Lower lobe of right lung (tissue), 2 donors: ENCODE results near the gene PCP4L1. TPM values are rescaled to one million over a fixed set of nuclear protein-coding genes. Genes with fewer than 3 reads are reported as not detected.

Source experiments
- ATAC-seq, 2 donors: fragments of 200-7000 bp; cut with Tn5 transposase; one replicate each; pipeline ENCODE4 v1.9.1; 2020 to 2022; ENCODE audit warnings: mild to moderate bottlenecking in 2 of 2, moderate library complexity in 2 of 2
- DNase-seq: peaks from one replicate; pipeline ENCODE4 v3.0.0-alpha.2; 2020
- H3K27ac ChIP-seq: fragments of 200-600 bp; one replicate; pipeline ENCODE4 v1.8.0; 2022
- H3K27me3 ChIP-seq: fragments of 200-600 bp; one replicate; pipeline ENCODE4 v1.8.0; 2022; ENCODE audit warnings: low read depth
- H3K36me3 ChIP-seq: fragments of 200-600 bp; one replicate; pipeline ENCODE4 v1.8.0; 2022; ENCODE audit warnings: mild to moderate bottlenecking
- H3K4me1 ChIP-seq: fragments of 200-600 bp; one replicate; pipeline ENCODE4 v1.8.0; 2022
- H3K4me3 ChIP-seq: fragments of 200-600 bp; one replicate; pipeline ENCODE4 v1.8.0; 2022; ENCODE audit warnings: mild to moderate bottlenecking
- H3K9me3 ChIP-seq: fragments of 200-600 bp; one replicate; pipeline ENCODE4 v1.8.0; 2022
- CTCF ChIP-seq: fragments of 200-600 bp; IDR thresholded peaks from one replicate; pipeline ENCODE4 v1.8.0; 2022; ENCODE audit warnings: antibody characterized with exemption, mild to moderate bottlenecking
- intact Hi-C: fragments of 100-400 bp; cut with DNase I; formaldehyde crosslinking; loops from one replicate; pipeline ENCODE4 v1.11.0; 2022
- microRNA-seq: library from miRNA; unstranded; fragments of <30 nt; microRNA quantifications from one replicate; pipeline ENCODE4 v1.2.0, GENCODE V29; 2020; ENCODE audit warnings: borderline number of aligned reads
- total RNA-seq: library from RNA; stranded (reverse); fragmentation: NEBNext Ultra II Directional; extraction: Animal tissue kit (Norgen Biotek cat#: 25700); gene quantifications from one replicate; pipeline ENCODE4 v1.2.1, GENCODE V29; 2021
- donor health status: DM: no; HTN: yes; CAD: no; lungs with severe emphysema.

Gene PCP4L1
- total RNA-seq, 1 donor from 2014 or later, result 8.9 TPM

GRCh38 chr1:161324020-161324419 is 65.5 kb downstream of the PCP4L1 start:
- H3K27me3 ChIP-seq, result no peaks in the 10 kb centered on the region
- H3K36me3 ChIP-seq, result peaks cover 62% of the 10 kb centered on the region
- intact Hi-C loops, result no loop called here
- no peak for TF ChIP-seq CTCF
- H3K4me3 ChIP-seq, result no peak overlapping the region
- H3K9me3 ChIP-seq, result no peaks in the 10 kb centered on the region
- ATAC-seq, result no peak
- H3K27ac ChIP-seq, result no peak overlapping the region
- H3K4me1 ChIP-seq, result no peaks in the 10 kb centered on the region
- no peak for DNase-seq

GRCh38 chr1:161330346-161330745 is 71.8 kb downstream of the PCP4L1 start:
- no peaks in the 10 kb centered on the region for H3K27me3 ChIP-seq
- peaks cover 99% of the 10 kb centered on the region for H3K36me3 ChIP-seq
- TF ChIP-seq CTCF, result no peak
- intact Hi-C loops, result no loop called here
- no peak for DNase-seq
- no peak for ATAC-seq
- no peak overlapping the region for H3K27ac ChIP-seq
- no peak overlapping the region for H3K4me3 ChIP-seq
- no peaks in the 10 kb centered on the region for H3K9me3 ChIP-seq
- H3K4me1 ChIP-seq, result no peaks in the 10 kb centered on the region

- no peaks in the 10 kb centered on the region for H3K9me3 ChIP-seq
- no peak for DNase-seq
- H3K4me3 ChIP-seq, result no peak overlapping the region
- H3K4me1 ChIP-seq, result no peaks in the 10 kb centered on the region
- H3K36me3 ChIP-seq, result peaks cover 99% of the 10 kb centered on the region
- TF ChIP-seq CTCF, result no peak
- no peaks in the 10 kb centered on the region for H3K27me3 ChIP-seq
- ATAC-seq, result no peak
- H3K27ac ChIP-seq, result no peak overlapping the region
- intact Hi-C loops, result no loop called here
These were observed 74.6 kb downstream of the PCP4L1 start for GRCh38 chr1:161333166-161333565.

Small RNA genes lying within 50 kb of the gene (microRNA-seq; reads per million reads assigned to microRNA genes)
- gene MIR5187, result not detected

Other genes starting within 250 kb of the PCP4L1 start
- gene F11R, start 237.6 kb upstream of the PCP4L1 start, total RNA-seq, result 162 TPM
- gene TSTD1, start 219.8 kb upstream of the PCP4L1 start, total RNA-seq, result 63.2 TPM
- gene USF1, start 212.8 kb upstream of the PCP4L1 start, total RNA-seq, result 81.8 TPM
- 63.7 TPM for gene ARHGAP30, start 188.9 kb upstream of the PCP4L1 start, total RNA-seq
- 6.2 TPM for gene NECTIN4, start 169.2 kb upstream of the PCP4L1 start, total RNA-seq
- gene KLHDC9, start 160.4 kb upstream of the PCP4L1 start, total RNA-seq, result 7.2 TPM
- 46.2 TPM for gene PFDN2, start 140.7 kb upstream of the PCP4L1 start, total RNA-seq
- gene NIT1, start 140.6 kb upstream of the PCP4L1 start, total RNA-seq, result 43.6 TPM
- 38.3 TPM for gene DEDD, start 126.1 kb upstream of the PCP4L1 start, total RNA-seq
- gene UFC1, start 104.8 kb upstream of the PCP4L1 start, total RNA-seq, result 92.2 TPM
- gene USP21, start 99.2 kb upstream of the PCP4L1 start, total RNA-seq, result 32.2 TPM
- 24.1 TPM for gene PPOX, start 92.3 kb upstream of the PCP4L1 start, total RNA-seq
- gene B4GALT3, start 81.2 kb upstream of the PCP4L1 start, total RNA-seq, result 29.6 TPM
- gene ADAMTS4, start 59.7 kb upstream of the PCP4L1 start, total RNA-seq, result 1.4 TPM
- gene NDUFS2, start 56.4 kb upstream of the PCP4L1 start, total RNA-seq, result 66.3 TPM
- gene FCER1G, start 43.5 kb upstream of the PCP4L1 start, total RNA-seq, result 283 TPM
- not detected for gene APOA2, start 35.1 kb upstream of the PCP4L1 start, total RNA-seq
- gene TOMM40L, start 32.7 kb upstream of the PCP4L1 start, total RNA-seq, result 11.6 TPM
- gene NR1I3, start 20.5 kb upstream of the PCP4L1 start, total RNA-seq, result not detected
- 4.0 TPM for gene MPZ, start 51.2 kb downstream of the PCP4L1 start, total RNA-seq
- 167 TPM for gene SDHC, start 55.6 kb downstream of the PCP4L1 start, total RNA-seq
- gene CFAP126, start 109.1 kb downstream of the PCP4L1 start, total RNA-seq, result 8.0 TPM
- gene FCGR2A, start 246.7 kb downstream of the PCP4L1 start, total RNA-seq, result 223 TPM